ENCODE data around the gene ZBTB8A.

DNA sequence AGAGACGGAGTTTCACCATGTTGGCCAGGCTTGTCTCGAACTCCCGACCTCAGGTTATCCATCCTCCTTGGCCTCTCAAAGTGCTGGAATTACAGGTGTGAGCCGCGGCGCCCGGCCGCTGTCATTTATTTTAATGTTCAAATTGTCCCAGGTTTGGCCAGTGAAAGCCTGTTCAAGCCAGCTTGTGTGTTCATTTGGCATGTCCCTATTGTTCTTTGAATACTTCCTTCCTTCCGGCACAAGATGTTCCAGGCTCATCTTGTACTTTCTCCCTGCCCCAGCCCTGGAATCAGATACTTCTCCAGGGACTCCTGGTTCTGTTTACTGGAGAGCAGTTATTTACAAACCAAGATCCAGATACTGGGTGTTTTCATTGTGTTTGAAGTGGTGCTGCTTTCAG, 37.4 kb upstream of the ZBTB8A start:
- TF ChIP-seq, protein P1, sequence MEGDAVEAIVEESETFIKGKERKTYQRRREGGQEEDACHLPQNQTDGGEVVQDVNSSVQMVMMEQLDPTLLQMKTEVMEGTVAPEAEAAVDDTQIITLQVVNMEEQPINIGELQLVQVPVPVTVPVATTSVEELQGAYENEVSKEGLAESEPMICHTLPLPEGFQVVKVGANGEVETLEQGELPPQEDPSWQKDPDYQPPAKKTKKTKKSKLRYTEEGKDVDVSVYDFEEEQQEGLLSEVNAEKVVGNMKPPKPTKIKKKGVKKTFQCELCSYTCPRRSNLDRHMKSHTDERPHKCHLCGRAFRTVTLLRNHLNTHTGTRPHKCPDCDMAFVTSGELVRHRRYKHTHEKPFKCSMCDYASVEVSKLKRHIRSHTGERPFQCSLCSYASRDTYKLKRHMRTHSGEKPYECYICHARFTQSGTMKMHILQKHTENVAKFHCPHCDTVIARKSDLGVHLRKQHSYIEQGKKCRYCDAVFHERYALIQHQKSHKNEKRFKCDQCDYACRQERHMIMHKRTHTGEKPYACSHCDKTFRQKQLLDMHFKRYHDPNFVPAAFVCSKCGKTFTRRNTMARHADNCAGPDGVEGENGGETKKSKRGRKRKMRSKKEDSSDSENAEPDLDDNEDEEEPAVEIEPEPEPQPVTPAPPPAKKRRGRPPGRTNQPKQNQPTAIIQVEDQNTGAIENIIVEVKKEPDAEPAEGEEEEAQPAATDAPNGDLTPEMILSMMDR (IDR thresholded peaks at IDR 0.05; ENCODE audit: low read depth, low read length, missing input control): no peak
- TF ChIP-seq RAD21 (IDR thresholded peaks at IDR 0.05) (no peak), FOXA1 (IDR thresholded peaks at IDR 0.05) (no peak), GABPA (IDR thresholded peaks at IDR 0.05 in 1 of 2, conservative IDR thresholded peaks at IDR 0.05 in 1 of 2) (no peak), EGR1 (IDR thresholded peaks at IDR 0.05; ENCODE audit: low read depth in 2 of 2) (no peak), JUND (IDR thresholded peaks at IDR 0.05) (no peak)
- TF ChIP-seq, protein P2, sequence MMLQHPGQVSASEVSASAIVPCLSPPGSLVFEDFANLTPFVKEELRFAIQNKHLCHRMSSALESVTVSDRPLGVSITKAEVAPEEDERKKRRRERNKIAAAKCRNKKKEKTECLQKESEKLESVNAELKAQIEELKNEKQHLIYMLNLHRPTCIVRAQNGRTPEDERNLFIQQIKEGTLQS (IDR thresholded peaks at IDR 0.05): no peak
